MM.1S (cell line): Measurements from ENCODE around the gene KLHL11.

Experiments used
- DNase-seq: peaks from one replicate; pipeline ENCODE4 v3.0.0-alpha.2; 2015
- H2AFZ ChIP-seq: fragments of 300-600 bp; sonication (generic); 2 replicates; pipeline ENCODE4 v1.6.0; 2016; ENCODE audit warnings: antibody characterized with exemption, low read length
- H3F3A ChIP-seq: fragments of 300-600 bp; sonication (generic); 2 replicates; pipeline ENCODE4 v1.6.1; 2016; ENCODE audit warnings: mild to moderate bottlenecking, antibody characterized with exemption, low read length, moderate library complexity, mixed read lengths; ENCODE audit not compliant: insufficient read depth
- H3K27ac ChIP-seq: fragments of 300-600 bp; sonication (generic); 2 replicates; pipeline ENCODE4 v1.5.1; 2016; ENCODE audit warnings: mild to moderate bottlenecking, low read length
- H3K27me3 ChIP-seq: fragments of 300-600 bp; sonication (generic); replicated peaks from 2 replicates; pipeline ENCODE4 v1.6.0; 2016; ENCODE audit warnings: low read length; ENCODE audit not compliant: insufficient read depth
- H3K36me3 ChIP-seq: fragments of 300-600 bp; sonication (generic); replicated peaks from 2 replicates; pipeline ENCODE4 v1.6.1; 2016; ENCODE audit warnings: mild to moderate bottlenecking, low read length, mixed read lengths; ENCODE audit not compliant: insufficient read depth
- H3K4me1 ChIP-seq: fragments of 300-600 bp; sonication (generic); 2 replicates; pipeline ENCODE4 v1.6.1; 2016; ENCODE audit warnings: low read length, mixed read lengths
- H3K4me2 ChIP-seq: fragments of 300-600 bp; sonication (generic); 2 replicates; pipeline ENCODE4 v1.6.0; 2016; ENCODE audit warnings: low read depth, low read length
- H3K4me3 ChIP-seq: fragments of 300-600 bp; sonication (generic); 2 replicates; pipeline ENCODE4 v1.5.1; 2016; ENCODE audit warnings: low read length, mixed read lengths
- H3K79me2 ChIP-seq: fragments of 300-600 bp; sonication (generic); 2 replicates; pipeline ENCODE4 v1.6.1; 2016; ENCODE audit warnings: mixed run types, low read length, mixed read lengths
- H3K9ac ChIP-seq: fragments of 300-600 bp; sonication (generic); 2 replicates; pipeline ENCODE4 v1.6.1; 2016; ENCODE audit warnings: low read length, mixed read lengths
- H3K9me2 ChIP-seq: fragments of 300-600 bp; sonication (generic); replicated peaks from 2 replicates; pipeline ENCODE4 v1.6.1; 2016; ENCODE audit warnings: mild to moderate bottlenecking, low read length, mixed read lengths; ENCODE audit not compliant: insufficient read depth
- H3K9me3 ChIP-seq: fragments of 300-600 bp; sonication (generic); replicated peaks from 2 replicates; pipeline ENCODE4 v1.6.1; 2016; ENCODE audit warnings: mild to moderate bottlenecking, low read length, mixed read lengths; ENCODE audit not compliant: insufficient read depth
- H4K20me1 ChIP-seq: fragments of 300-600 bp; sonication (generic); 2 replicates; pipeline ENCODE4 v1.6.1; 2016; ENCODE audit warnings: mild to moderate bottlenecking, low read length, moderate library complexity, mixed read lengths; ENCODE audit not compliant: insufficient read depth
- EZH2 ChIP-seq: fragments of 300-600 bp; sonication (generic); optimal IDR thresholded peaks from 2 replicates; pipeline ENCODE3; 2017; ENCODE audit warnings: low read depth, mild to moderate bottlenecking, antibody characterized with exemption, low read length, mixed read lengths
- EZH2phosphoT487 ChIP-seq: fragments of 300-600 bp; sonication (generic); IDR thresholded peaks from 2 replicates; pipeline ENCODE4 v1.6.1; 2018; ENCODE audit warnings: antibody characterized with exemption, low read length
- TF ChIP-seq, protein P1 (sequence below): fragments of 300-600 bp; sonication (generic); IDR thresholded peaks from 2 replicates; pipeline ENCODE4 v1.5.1; 2016; ENCODE audit warnings: antibody characterized with exemption, low read length, mixed read lengths

KLHL11 gene

GRCh38 chr17:41814195-41814594, 51.0 kb downstream of the KLHL11 start:
- no peak overlapping the region for H3K27ac ChIP-seq
- H3K27me3 ChIP-seq: peaks cover 4% of the 10 kb centered on the region; the same call in 1 of the 2 replicates
- H3K4me2 ChIP-seq: no peak overlapping the region
- DNase-seq: no peak
- no peaks in the 10 kb centered on the region for H3K36me3 ChIP-seq
- no peaks in the 10 kb centered on the region for H3K79me2 ChIP-seq
- no peak overlapping the region for H2AFZ ChIP-seq
- TF ChIP-seq EZH2phosphoT487: no peak
- TF ChIP-seq, protein P1, sequence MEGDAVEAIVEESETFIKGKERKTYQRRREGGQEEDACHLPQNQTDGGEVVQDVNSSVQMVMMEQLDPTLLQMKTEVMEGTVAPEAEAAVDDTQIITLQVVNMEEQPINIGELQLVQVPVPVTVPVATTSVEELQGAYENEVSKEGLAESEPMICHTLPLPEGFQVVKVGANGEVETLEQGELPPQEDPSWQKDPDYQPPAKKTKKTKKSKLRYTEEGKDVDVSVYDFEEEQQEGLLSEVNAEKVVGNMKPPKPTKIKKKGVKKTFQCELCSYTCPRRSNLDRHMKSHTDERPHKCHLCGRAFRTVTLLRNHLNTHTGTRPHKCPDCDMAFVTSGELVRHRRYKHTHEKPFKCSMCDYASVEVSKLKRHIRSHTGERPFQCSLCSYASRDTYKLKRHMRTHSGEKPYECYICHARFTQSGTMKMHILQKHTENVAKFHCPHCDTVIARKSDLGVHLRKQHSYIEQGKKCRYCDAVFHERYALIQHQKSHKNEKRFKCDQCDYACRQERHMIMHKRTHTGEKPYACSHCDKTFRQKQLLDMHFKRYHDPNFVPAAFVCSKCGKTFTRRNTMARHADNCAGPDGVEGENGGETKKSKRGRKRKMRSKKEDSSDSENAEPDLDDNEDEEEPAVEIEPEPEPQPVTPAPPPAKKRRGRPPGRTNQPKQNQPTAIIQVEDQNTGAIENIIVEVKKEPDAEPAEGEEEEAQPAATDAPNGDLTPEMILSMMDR: no peak
- no peak for TF ChIP-seq EZH2
- H4K20me1 ChIP-seq: no peaks in the 10 kb centered on the region
- H3K4me1 ChIP-seq: 0 out of 2 replicates have a peak, but pooled peaks cover 10% of the 10 kb centered on the region
- H3K4me3 ChIP-seq: no peak overlapping the region
- no peaks in the 10 kb centered on the region for H3K9me2 ChIP-seq
- no peaks in the 10 kb centered on the region for H3K9me3 ChIP-seq
- no peak overlapping the region for H3K9ac ChIP-seq
- no peaks in the 10 kb centered on the region; the same call in 1 of the 2 replicates for H3F3A ChIP-seq

- H3K9me3 ChIP-seq: no peaks in the 10 kb centered on the region
- H2AFZ ChIP-seq: no peak overlapping the region
- no peaks in the 10 kb centered on the region for H3K9me2 ChIP-seq
- H3K79me2 ChIP-seq: no peaks in the 10 kb centered on the region
- H3K27ac ChIP-seq: no peak overlapping the region
- no peak overlapping the region for H3K9ac ChIP-seq
- no peaks in the 10 kb centered on the region for H3K36me3 ChIP-seq
- H3K4me1 ChIP-seq: 0 out of 2 replicates have a peak, but pooled peaks cover 10% of the 10 kb centered on the region
- no peaks in the 10 kb centered on the region; the same call in 1 of the 2 replicates for H3F3A ChIP-seq
- no peak overlapping the region for H3K4me3 ChIP-seq
- no peak overlapping the region for H3K4me2 ChIP-seq
- no peaks in the 10 kb centered on the region for H4K20me1 ChIP-seq
- TF ChIP-seq EZH2phosphoT487 (no peak), EZH2 (no peak)
- TF ChIP-seq, protein P1: no peak
- no peak for DNase-seq
- 0 out of 2 replicates have a peak, but pooled peaks cover 4% of the 10 kb centered on the region for H3K27me3 ChIP-seq
Measured at GRCh38 chr17:41813699-41814124, 51.5 kb downstream of the KLHL11 start.

DNA sequence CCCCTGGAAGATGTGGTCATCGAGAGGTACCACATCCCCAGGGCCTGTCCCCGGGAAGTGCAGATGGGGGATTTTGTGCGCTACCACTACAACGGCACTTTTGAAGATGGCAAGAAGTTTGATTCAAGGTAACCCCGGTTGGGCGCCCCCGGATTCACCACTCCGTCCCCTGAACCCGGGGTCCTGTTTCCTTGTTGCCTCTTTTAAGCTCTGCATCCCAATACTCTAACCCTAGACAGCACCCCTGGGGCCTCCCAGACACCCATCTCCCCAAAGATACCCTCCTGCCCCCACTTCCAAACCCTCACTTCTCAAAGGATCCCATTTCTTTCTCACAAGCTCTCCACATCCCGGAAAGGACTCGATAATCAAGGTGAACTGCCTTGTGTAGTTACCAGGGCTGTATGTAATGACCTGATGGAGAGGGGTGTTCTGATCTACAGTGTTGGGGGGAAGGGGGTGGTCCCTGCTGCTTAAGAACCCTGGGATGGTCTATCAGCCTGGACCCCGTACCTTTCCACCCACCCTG, 52.0 kb downstream of the KLHL11 start:
- no peak overlapping the region for H3K27ac ChIP-seq
- no peaks in the 10 kb centered on the region; the same call in 1 of the 2 replicates for H3F3A ChIP-seq
- no peak for DNase-seq
- no peak overlapping the region for H3K4me3 ChIP-seq
- H2AFZ ChIP-seq: no peak overlapping the region
- TF ChIP-seq EZH2phosphoT487: no peak
- H4K20me1 ChIP-seq: no peaks in the 10 kb centered on the region
- H3K9ac ChIP-seq: no peak overlapping the region
- H3K4me1 ChIP-seq: 0 out of 2 replicates have a peak, but pooled peaks cover 10% of the 10 kb centered on the region
- 0 out of 2 replicates have a peak, but pooled peaks cover 4% of the 10 kb centered on the region for H3K27me3 ChIP-seq
- no peaks in the 10 kb centered on the region for H3K79me2 ChIP-seq
- H3K9me2 ChIP-seq: no peaks in the 10 kb centered on the region
- H3K9me3 ChIP-seq: no peaks in the 10 kb centered on the region
- H3K36me3 ChIP-seq: no peaks in the 10 kb centered on the region
- no peak overlapping the region for H3K4me2 ChIP-seq
